ENCODE data around the gene GRIK1. TPM values are rescaled to one million over a fixed set of nuclear protein-coding genes. Genes with fewer than 3 reads are reported as not detected.

The GRIK1 gene
- not detected in 5 replicates for total RNA-seq (2022; extraction: Qiagen RNA extraction)

DNA sequence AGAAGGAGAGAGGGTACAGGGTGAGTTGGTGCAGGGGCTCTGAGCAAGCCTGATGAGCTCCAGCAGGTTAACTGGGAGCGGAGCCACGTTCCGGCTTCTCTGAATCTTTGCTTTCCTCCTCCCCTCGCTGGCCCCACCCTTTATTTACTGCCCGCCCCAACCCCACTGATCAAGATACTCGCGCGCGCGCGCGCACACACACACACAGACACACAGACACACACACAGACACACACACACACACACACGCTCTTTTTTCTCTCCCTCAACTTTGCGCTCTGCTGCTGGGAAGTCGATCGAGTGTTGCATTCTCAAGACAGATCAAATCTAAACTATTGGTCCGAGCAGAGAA, at the start of gene GRIK1:
Gene GRIK1 (minus strand): TSS at position 73 of the 352 bp plus-strand sequence.

Other genes with a start within 250 kb of the GRIK1 start
- gene CLDN17, start 226.8 kb upstream of the GRIK1 start, total RNA-seq (2022; extraction: Qiagen RNA extraction): not detected in 5 replicates

Data from A549 treated with dexamethasone at 1 μM for 4 hours (cell line).